Esophagus squamous epithelium (tissue), 5 donors: ENCODE measurements around the gene ZNF215. TPM values are rescaled to one million over a fixed set of nuclear protein-coding genes. Genes with fewer than 3 reads are reported as not detected.

Experiments
- DNase-seq: peaks from one replicate; lab custom pipeline; 2025; lab: John Stamatoyannopoulos, UW
- H3K27ac ChIP-seq, 4 donors: fragments of 200-600 bp; sonication (generic); one replicate each; pipeline ENCODE4 v1.5.1; 2016 to 2019; ENCODE audit warnings: mild to moderate bottlenecking in 1 of 4
- H3K27me3 ChIP-seq, 4 donors: fragments of 200-600 bp; sonication (generic); 1 replicate in 3 of 4; 2 replicates in 1 of 4; pipeline versions ENCODE4 v1.5.1 to v1.6.0; 2017 to 2021; ENCODE audit warnings: antibody characterized with exemption in 1 of 4
- H3K36me3 ChIP-seq, 3 donors: fragments of 200-600 bp; sonication (generic); one replicate each; pipeline ENCODE4 v1.5.1; 2016 to 2019
- H3K4me1 ChIP-seq, 3 donors: fragments of 200-600 bp; sonication (generic); one replicate each; pipeline ENCODE4 v1.5.1; 2017 to 2019
- H3K4me3 ChIP-seq, 4 donors: fragments of 200-600 bp; sonication (generic); 1 replicate in 3 of 4; 2 replicates in 1 of 4; pipeline ENCODE4 v1.5.1; 2016 to 2019; ENCODE audit warnings: mild to moderate bottlenecking in 2 of 4, moderate library complexity in 1 of 4
- H3K9me3 ChIP-seq, 3 donors: fragments of 200-600 bp; sonication (generic); one replicate each; pipeline ENCODE4 v1.5.1; 2016 to 2019
- CTCF ChIP-seq, 6 experiments: fragments of 450-650 bp in 4 of 6; fragments of 200-600 bp in 2 of 6; sonication (generic) in 2 of 6; IDR thresholded peaks; one replicate each; pipeline ENCODE4 v1.5.1; 2016 to 2019; ENCODE audit warnings: antibody characterized with exemption in 6 of 6, mild to moderate bottlenecking in 4 of 6, moderate library complexity in 4 of 6
- POLR2A ChIP-seq, 4 donors: fragments of 450-650 bp; IDR thresholded peaks; one replicate each; pipeline ENCODE4 v1.6.1; 2017; ENCODE audit warnings: antibody characterized with exemption in 4 of 4, mild to moderate bottlenecking in 4 of 4, moderate library complexity in 3 of 4
- WGBS, 2 donors: methylation state at CpG; one replicate each; pipeline ENCODE4 v1.1.5; 2018; 5-methylcytosine and 5-hydroxymethylcytosine counted together
- intact Hi-C: fragments of 100-400 bp; cut with DNase I; formaldehyde crosslinking; loops from one replicate; pipeline ENCODE4 v1.15.0; 2022
- total RNA-seq, 4 donors: library from RNA; depleted of rRNA; stranded (reverse); fragments of >200 nt; gene quantifications; one replicate each; pipeline ENCODE4 v1.1.0, GENCODE V29; 2016
- donor health status: DM: yes; HTN: yes; CAD: no.

The ZNF215 gene
- total RNA-seq, 4 donors from 2014 or later, result 0.91 to 3.2 (median 2.0) TPM

GRCh38 chr11:6991227-6991626, 65.0 kb downstream of the ZNF215 start:
- Histone ChIP-seq H3K4me3 (no peak overlapping the region), H3K27me3 (no peaks in the 10 kb centered on the region), H3K27ac (no peak overlapping the region), H3K9me3 (no peaks in the 10 kb centered on the region), H3K4me1 (no peaks in the 10 kb centered on the region), H3K36me3 (no peaks in the 10 kb centered on the region)
- DNase-seq, result no peak
- intact Hi-C loops, result no loop called here
- 70 to 75% methylated on average over 6 of the region's 6 CpGs for WGBS, 2 donors
- TF ChIP-seq CTCF (IDR thresholded peaks at IDR 0.05) (no peak), POLR2A (IDR thresholded peaks at IDR 0.05) (no peak)

- WGBS, 2 donors, result 63 to 75% methylated on average over 2 of the region's 2 CpGs
These were observed 65.8 kb downstream of the ZNF215 start for GRCh38 chr11:6992026-6992425.

GRCh38 chr11:6992457-6993417, 66.5 kb downstream of the ZNF215 start:
- Histone ChIP-seq H3K27me3 (no peaks in the 10 kb centered on the region), H3K4me3 (no peak overlapping the region), H3K4me1 (no peaks in the 10 kb centered on the region), H3K9me3 (no peaks in the 10 kb centered on the region), H3K36me3 (no peaks in the 10 kb centered on the region), H3K27ac (no peak overlapping the region)
- TF ChIP-seq CTCF (IDR thresholded peaks at IDR 0.05) (no peak), POLR2A (IDR thresholded peaks at IDR 0.05) (no peak)
- intact Hi-C loops, result no loop called here
- no peak for DNase-seq
- WGBS, 2 donors, result 42 to 47% methylated on average over 11 of the region's 11 CpGs

More at GRCh38 chr11:6992026-6992425, 65.8 kb downstream of the ZNF215 start:
- DNase-seq, result no peak
- no peak overlapping the region for H3K4me3 ChIP-seq
- no peak overlapping the region for H3K27ac ChIP-seq
- H3K9me3 ChIP-seq, result no peaks in the 10 kb centered on the region
- H3K27me3 ChIP-seq, result no peaks in the 10 kb centered on the region
- TF ChIP-seq POLR2A (IDR thresholded peaks at IDR 0.05) (no peak), CTCF (IDR thresholded peaks at IDR 0.05) (no peak)
- H3K4me1 ChIP-seq, result no peaks in the 10 kb centered on the region
- intact Hi-C loops, result no loop called here
- H3K36me3 ChIP-seq, result no peaks in the 10 kb centered on the region

- DNase-seq, result no peak
- Histone ChIP-seq H3K27ac (no peak overlapping the region), H3K9me3 (no peaks in the 10 kb centered on the region), H3K4me3 (no peak overlapping the region), H3K36me3 (peaks cover 0 to 9% (median 2%) of the 10 kb centered on the region in 3 donors), H3K27me3 (no peaks in the 10 kb centered on the region), H3K4me1 (no peaks in the 10 kb centered on the region)
- no peak for TF ChIP-seq POLR2A (IDR thresholded peaks at IDR 0.05)
- TF ChIP-seq CTCF (IDR thresholded peaks at IDR 0.05), result no peak
- intact Hi-C loops, result no loop called here
These were observed 69.5 kb downstream of the ZNF215 start for GRCh38 chr11:6995703-6996102.

GRCh38 chr11:7004482-7004881, 78.3 kb downstream of the ZNF215 start:
- TF ChIP-seq CTCF (IDR thresholded peaks at IDR 0.05) (no peak), POLR2A (IDR thresholded peaks at IDR 0.05) (no peak)
- intact Hi-C loops, result no loop called here
- 48 to 65% methylated on average over 3 of the region's 3 CpGs for WGBS, 2 donors
- H3K9me3 ChIP-seq, result no peaks in the 10 kb centered on the region
- H3K4me1 ChIP-seq, result no peaks in the 10 kb centered on the region
- H3K27ac ChIP-seq, result no peak overlapping the region
- peaks cover 0 to 16% (median 2%) of the 10 kb centered on the region in 3 donors for H3K36me3 ChIP-seq
- no peak overlapping the region for H3K4me3 ChIP-seq
- DNase-seq, result no peak
- H3K27me3 ChIP-seq, result no peaks in the 10 kb centered on the region
